NCI-H526 treated with DMSO at 0.1 percent for 48 hours (cell line): ENCODE data around the gene AGFG1.

Experiments
- DNase-seq: peaks from one replicate; lab custom pipeline; 2025; lab: John Stamatoyannopoulos, UW

Gene AGFG1

GRCh38 chr2:227462462-227462951, 9.4 kb upstream of the AGFG1 start:
- DNase-seq: no peak

GRCh38 chr2:227462972-227463931, 8.7 kb upstream of the AGFG1 start:
- DNase-seq: no peak

GRCh38 chr2:227464361-227464760, 7.6 kb upstream of the AGFG1 start:
- DNase-seq: no peak

GRCh38 chr2:227464851-227465250, 7.1 kb upstream of the AGFG1 start:
- no peak for DNase-seq

- DNase-seq: no peak
Measured at GRCh38 chr2:227466887-227467600, 4.9 kb upstream of the AGFG1 start.

GRCh38 chr2:227471412-227471811, 544 bp upstream of the AGFG1 start:
- DNase-seq: no peak

- DNase-seq: no peak
Measured at GRCh38 chr2:227472265-227473121, 537 bp downstream of the AGFG1 start.

GRCh38 chr2:227473122-227473461, 1.1 kb downstream of the AGFG1 start:
- no peak for DNase-seq

- no peak for DNase-seq
Measured at GRCh38 chr2:227473806-227474205, 1.9 kb downstream of the AGFG1 start.

GRCh38 chr2:227474410-227474809, 2.5 kb downstream of the AGFG1 start:
- no peak for DNase-seq

- DNase-seq: no peak
Measured at GRCh38 chr2:227477291-227477690, 5.3 kb downstream of the AGFG1 start.

GRCh38 chr2:227479865-227480475, 8.0 kb downstream of the AGFG1 start:
- no peak for DNase-seq

GRCh38 chr2:227480528-227480927, 8.6 kb downstream of the AGFG1 start:
- no peak for DNase-seq

- no peak for DNase-seq
Measured at GRCh38 chr2:227482638-227483340, 10.8 kb downstream of the AGFG1 start.

GRCh38 chr2:227485429-227485828, 13.5 kb downstream of the AGFG1 start:
- DNase-seq: no peak

GRCh38 chr2:227486688-227487087, 14.7 kb downstream of the AGFG1 start:
- DNase-seq: no peak

GRCh38 chr2:227488045-227488444, 16.1 kb downstream of the AGFG1 start:
- no peak for DNase-seq

GRCh38 chr2:227491386-227491785, 19.4 kb downstream of the AGFG1 start:
- DNase-seq: no peak

- no peak for DNase-seq
Measured at GRCh38 chr2:227493524-227493923, 21.6 kb downstream of the AGFG1 start.

- no peak for DNase-seq
Measured at GRCh38 chr2:227497158-227497557, 25.2 kb downstream of the AGFG1 start.
